IPS DF 4.7 (cell line): Measurements from ENCODE around the gene TBCB.
"Not testable (repeated sequence)": the region's sequence is repeated elsewhere in the genome, so short reads cannot be mapped to it uniquely, and the experiment has no call there.

Source experiments
- DNase-seq: peaks from one replicate; pipeline ENCODE4 v3.0.0-alpha.2; 2013; ENCODE audit warnings: low spot score; ENCODE audit errors: extremely low read depth

Gene TBCB

GRCh38 chr19:36115453-36116343 is at the start of gene TBCB:
TSS of gene TBCB (plus strand) at chr19:36115468. CDS start at chr19:36115561, 93 bp downstream.
- no peak for DNase-seq

GRCh38 chr19:36067681-36068080 is 47.6 kb upstream of the TBCB start:
- no peak for DNase-seq

- DNase-seq: not testable (repeated sequence)
These were observed 46.3 kb upstream of the TBCB start for GRCh38 chr19:36068810-36069499.

GRCh38 chr19:36072081-36072480 is 43.2 kb upstream of the TBCB start:
- no peak for DNase-seq

GRCh38 chr19:36073121-36073876 is 42.0 kb upstream of the TBCB start:
- no peak for DNase-seq

GRCh38 chr19:36079389-36079945 is 35.8 kb upstream of the TBCB start:
- no peak for DNase-seq

GRCh38 chr19:36081385-36081784 is 33.9 kb upstream of the TBCB start:
- no peak for DNase-seq

- DNase-seq: no peak
These were observed 33.4 kb upstream of the TBCB start for GRCh38 chr19:36081894-36082293.

- no peak for DNase-seq
These were observed 32.4 kb upstream of the TBCB start for GRCh38 chr19:36082916-36083315.

- DNase-seq: no peak
These were observed 30.8 kb upstream of the TBCB start for GRCh38 chr19:36084231-36085009.

GRCh38 chr19:36086326-36086725 is 28.9 kb upstream of the TBCB start:
- no peak for DNase-seq

- DNase-seq: no peak
These were observed 25.4 kb upstream of the TBCB start for GRCh38 chr19:36089847-36090246.

- no peak for DNase-seq
These were observed 24.2 kb upstream of the TBCB start for GRCh38 chr19:36090910-36091695.

- DNase-seq: no peak
These were observed 22.7 kb upstream of the TBCB start for GRCh38 chr19:36092566-36092965.

- no peak for DNase-seq
These were observed 22.1 kb upstream of the TBCB start for GRCh38 chr19:36093146-36093662.

- DNase-seq: no peak
These were observed 21.6 kb upstream of the TBCB start for GRCh38 chr19:36093687-36094086.

- no peak for DNase-seq
These were observed 18.2 kb upstream of the TBCB start for GRCh38 chr19:36097036-36097435.

GRCh38 chr19:36099166-36099785 is 16.0 kb upstream of the TBCB start:
- DNase-seq: no peak

- no peak for DNase-seq
These were observed 14.8 kb upstream of the TBCB start for GRCh38 chr19:36100476-36100875.
